Nephron (organoid): ENCODE data around the gene HHEX.
"Not testable (repeated sequence)": the region's sequence is repeated elsewhere in the genome, so short reads cannot be mapped to it uniquely, and the experiment has no call there.

Experiments
- H3K27ac Mint-ChIP-seq, 3 experiments: 2 replicates each; pipeline ENCODE4 v1.8.0; 2020; ENCODE audit warnings: mixed read lengths in 3 of 3, mild to moderate bottlenecking in 2 of 3, moderate library complexity in 1 of 3
- H3K27me3 Mint-ChIP-seq: 2 replicates; pipeline ENCODE4 v1.8.0; 2021; ENCODE audit warnings: low read depth, mild to moderate bottlenecking, moderate library complexity, mixed read lengths
- H3K36me3 Mint-ChIP-seq: 2 replicates; pipeline ENCODE4 v1.8.0; 2020; ENCODE audit warnings: low read depth, mixed read lengths
- H3K4me1 Mint-ChIP-seq: 2 replicates; pipeline ENCODE4 v1.8.0; 2020; ENCODE audit warnings: mixed read lengths
- H3K4me3 Mint-ChIP-seq, 3 experiments: 2 replicates each; pipeline ENCODE4 v1.8.0; 2020; ENCODE audit warnings: mild to moderate bottlenecking in 3 of 3, mixed read lengths in 3 of 3, moderate library complexity in 2 of 3
- H3K9me3 Mint-ChIP-seq: 2 replicates; pipeline ENCODE4 v1.8.0; 2020; ENCODE audit warnings: mixed read lengths
- TF ChIP-seq, protein P1 (sequence below), 3 experiments: fragments of 200-600 bp; sonication (generic); IDR thresholded peaks; one replicate each; pipeline ENCODE4 v1.5.0; 2021; ENCODE audit warnings: antibody characterized with exemption in 3 of 3; ENCODE audit not compliant: unreplicated experiment in 3 of 3

HHEX gene

DNA sequence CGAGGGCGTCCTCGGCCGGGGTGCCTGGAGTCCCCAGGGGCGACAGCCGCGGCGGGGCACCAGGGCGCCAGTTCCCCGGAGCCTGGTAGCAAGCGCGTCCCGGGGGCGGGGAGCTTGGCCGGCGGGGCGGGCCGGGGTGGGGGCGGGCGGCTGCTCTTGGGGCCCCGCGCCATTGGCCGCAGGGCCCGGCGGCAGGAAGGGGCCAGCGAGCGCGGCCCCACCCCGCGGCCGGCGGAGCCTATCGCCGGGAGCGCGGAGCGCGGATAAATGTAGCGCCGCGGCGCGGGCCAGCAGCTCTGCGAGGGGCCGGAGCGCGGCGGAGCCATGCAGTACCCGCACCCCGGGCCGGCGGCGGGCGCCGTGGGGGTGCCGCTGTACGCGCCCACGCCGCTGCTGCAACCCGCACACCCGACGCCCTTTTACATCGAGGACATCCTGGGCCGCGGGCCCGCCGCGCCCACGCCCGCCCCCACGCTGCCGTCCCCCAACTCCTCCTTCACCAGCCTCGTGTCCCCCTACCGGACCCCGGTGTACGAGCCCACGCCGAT is at the start of gene HHEX:
Gene HHEX (plus strand): TSS at position 293 of the 548 bp plus-strand sequence. CDS start 32 bp downstream, at position 325.
- Mint-ChIP-seq H3K4me3 (peak within 1 kb of the TSS; percentile 76 to 83 (median 79)), H3K36me3 (no peaks in the 10 kb centered on the region), H3K4me1 (peaks cover 17% of the 10 kb centered on the region), H3K27ac (no peak within 1 kb of the TSS), H3K9me3 (peaks cover 24% of the 10 kb centered on the region), H3K27me3 (peaks cover 95% of the 10 kb centered on the region)
- TF ChIP-seq, protein P1, sequence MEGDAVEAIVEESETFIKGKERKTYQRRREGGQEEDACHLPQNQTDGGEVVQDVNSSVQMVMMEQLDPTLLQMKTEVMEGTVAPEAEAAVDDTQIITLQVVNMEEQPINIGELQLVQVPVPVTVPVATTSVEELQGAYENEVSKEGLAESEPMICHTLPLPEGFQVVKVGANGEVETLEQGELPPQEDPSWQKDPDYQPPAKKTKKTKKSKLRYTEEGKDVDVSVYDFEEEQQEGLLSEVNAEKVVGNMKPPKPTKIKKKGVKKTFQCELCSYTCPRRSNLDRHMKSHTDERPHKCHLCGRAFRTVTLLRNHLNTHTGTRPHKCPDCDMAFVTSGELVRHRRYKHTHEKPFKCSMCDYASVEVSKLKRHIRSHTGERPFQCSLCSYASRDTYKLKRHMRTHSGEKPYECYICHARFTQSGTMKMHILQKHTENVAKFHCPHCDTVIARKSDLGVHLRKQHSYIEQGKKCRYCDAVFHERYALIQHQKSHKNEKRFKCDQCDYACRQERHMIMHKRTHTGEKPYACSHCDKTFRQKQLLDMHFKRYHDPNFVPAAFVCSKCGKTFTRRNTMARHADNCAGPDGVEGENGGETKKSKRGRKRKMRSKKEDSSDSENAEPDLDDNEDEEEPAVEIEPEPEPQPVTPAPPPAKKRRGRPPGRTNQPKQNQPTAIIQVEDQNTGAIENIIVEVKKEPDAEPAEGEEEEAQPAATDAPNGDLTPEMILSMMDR (IDR thresholded peaks at IDR 0.05; ENCODE audit: unreplicated experiment in 3 of 3) = no peak

DNA sequence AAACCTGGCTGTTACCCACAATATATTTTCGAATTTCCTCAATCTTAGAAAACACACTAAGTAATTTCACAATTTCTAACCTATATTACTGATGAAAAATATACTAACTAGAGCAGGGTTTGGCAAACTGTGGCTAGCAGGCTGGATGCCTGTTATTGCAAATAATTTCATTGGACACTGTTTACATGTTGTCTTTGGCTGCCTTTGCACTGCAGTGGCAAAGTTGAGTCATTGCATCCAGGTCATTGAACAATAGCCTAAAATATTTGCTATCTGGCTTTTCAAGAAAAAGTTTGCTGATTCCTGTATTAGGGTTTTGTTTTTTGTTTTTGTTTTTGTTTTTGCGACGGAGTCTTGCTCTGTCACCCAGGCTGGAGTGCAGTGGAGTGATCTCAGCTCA is 49.6 kb upstream of the HHEX start:
- TF ChIP-seq, protein P1 (IDR thresholded peaks at IDR 0.05; ENCODE audit: unreplicated experiment in 3 of 3) = no peak
- peaks cover 61% of the 10 kb centered on the region for H3K36me3 Mint-ChIP-seq
- H3K9me3 Mint-ChIP-seq = no peaks in the 10 kb centered on the region
- no peaks in the 10 kb centered on the region for H3K4me1 Mint-ChIP-seq
- no peaks in the 10 kb centered on the region for H3K27me3 Mint-ChIP-seq
- H3K4me3 Mint-ChIP-seq = no peak overlapping the region
- H3K27ac Mint-ChIP-seq = no peak overlapping the region

DNA sequence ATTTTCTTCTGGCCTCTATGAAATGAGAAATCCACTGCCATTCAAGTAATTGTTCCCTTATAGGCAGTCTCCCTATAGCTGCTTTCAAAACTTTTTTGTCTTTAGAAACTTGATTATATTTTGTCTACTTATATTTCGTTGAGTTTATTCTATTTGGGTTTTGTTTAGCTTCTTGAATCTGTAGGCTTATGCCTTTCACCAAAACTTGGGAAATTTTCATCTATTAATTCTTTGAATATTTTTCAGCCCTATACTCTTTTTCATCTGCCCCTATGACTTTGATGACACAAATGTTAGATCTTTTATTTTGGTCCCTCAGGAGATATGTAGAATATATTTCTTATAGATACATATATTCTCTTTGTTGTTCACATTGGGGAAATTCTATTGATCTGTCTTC is 48.3 kb upstream of the HHEX start:
- Mint-ChIP-seq H3K27ac (no peak overlapping the region), H3K36me3 (peaks cover 66% of the 10 kb centered on the region), H3K4me3 (no peak overlapping the region), H3K27me3 (no peaks in the 10 kb centered on the region), H3K4me1 (no peaks in the 10 kb centered on the region), H3K9me3 (no peaks in the 10 kb centered on the region)
- TF ChIP-seq, protein P1 (IDR thresholded peaks at IDR 0.05; ENCODE audit: unreplicated experiment in 3 of 3) = no peak

DNA sequence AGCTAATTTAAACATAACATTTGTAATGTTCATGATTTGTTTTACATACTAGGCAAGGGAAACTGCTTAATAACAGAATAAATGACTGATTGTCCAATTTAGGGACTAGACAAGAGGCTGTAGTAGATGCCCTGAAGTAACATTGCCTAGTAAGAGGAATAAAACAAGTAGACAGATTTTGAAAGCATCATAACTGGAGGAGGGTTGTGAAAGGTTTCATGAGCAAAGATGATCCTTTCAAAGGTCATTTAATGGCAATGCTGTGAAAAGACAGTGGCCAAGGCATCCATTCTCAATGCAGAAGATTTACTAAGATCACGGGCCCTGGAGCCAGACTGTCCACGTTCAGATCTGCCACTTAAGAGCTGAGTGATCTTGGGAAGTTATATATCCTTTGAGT is 44.8 kb upstream of the HHEX start:
- Mint-ChIP-seq H3K4me1 (no peaks in the 10 kb centered on the region), H3K4me3 (no peak overlapping the region), H3K27me3 (no peaks in the 10 kb centered on the region), H3K9me3 (no peaks in the 10 kb centered on the region), H3K36me3 (peaks cover 67% of the 10 kb centered on the region), H3K27ac (no peak overlapping the region)
- TF ChIP-seq, protein P1 (IDR thresholded peaks at IDR 0.05; ENCODE audit: unreplicated experiment in 3 of 3) = no peak

DNA sequence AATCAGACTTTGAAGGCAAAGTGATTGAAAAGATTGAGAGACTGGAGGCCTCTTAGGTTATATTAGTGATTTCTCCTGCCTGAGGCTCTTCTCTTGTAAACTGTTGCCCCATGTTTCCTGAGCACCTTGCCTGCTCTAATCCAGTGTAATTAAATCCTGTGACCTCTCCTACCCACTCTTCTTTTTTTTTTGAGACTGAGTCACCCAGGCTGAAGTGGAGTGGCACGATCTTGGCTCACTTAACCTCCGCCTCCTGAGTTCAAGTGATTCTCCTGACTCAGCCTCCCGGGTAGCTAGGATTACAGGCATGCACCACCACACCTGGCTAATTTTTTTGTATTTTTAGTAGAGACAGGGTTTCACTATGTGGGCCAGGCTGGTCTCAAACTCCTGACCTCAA is 38.9 kb upstream of the HHEX start:
- H3K27me3 Mint-ChIP-seq, H3K4me3 Mint-ChIP-seq, H3K27ac Mint-ChIP-seq, H3K4me1 Mint-ChIP-seq, H3K9me3 Mint-ChIP-seq: not testable (repeated sequence)
- peaks cover 62% of the 10 kb centered on the region for H3K36me3 Mint-ChIP-seq

DNA sequence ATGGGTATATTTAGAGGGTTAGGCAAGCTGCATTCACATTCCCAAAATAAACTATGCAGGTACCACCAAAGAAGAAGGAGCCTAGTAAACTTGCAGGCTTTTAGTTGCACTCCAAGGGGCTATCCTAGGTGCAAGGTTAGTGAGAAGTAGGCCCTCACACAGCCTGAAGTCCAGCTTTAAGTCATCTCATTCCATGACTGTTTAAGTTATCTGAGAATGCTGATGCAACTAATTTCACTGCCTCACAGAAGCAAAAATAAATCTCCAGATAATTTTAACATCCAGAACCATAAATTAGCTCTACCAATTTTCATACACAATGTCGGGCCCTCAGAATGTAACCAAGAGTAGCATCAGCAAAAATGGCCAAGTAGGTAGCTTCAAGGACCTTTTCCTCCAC is 34.3 kb upstream of the HHEX start:
- Mint-ChIP-seq H3K9me3 (peaks cover 10% of the 10 kb centered on the region), H3K27me3 (no peaks in the 10 kb centered on the region), H3K4me3 (no peak overlapping the region), H3K36me3 (peaks cover 33% of the 10 kb centered on the region), H3K27ac (peak overlapping the region in 1 of 3 experiments; percentile 69), H3K4me1 (no peaks in the 10 kb centered on the region)
- TF ChIP-seq, protein P1 (IDR thresholded peaks at IDR 0.05; ENCODE audit: unreplicated experiment in 3 of 3) = no peak
